Pancreas (tissue), 10 donors: ENCODE results near the gene OCRL. TPM values are rescaled to one million over a fixed set of nuclear protein-coding genes. Genes with fewer than 3 reads are reported as not detected.

Experiments used
- ATAC-seq, 4 donors: fragments of 200-7000 bp; cut with Tn5 transposase; one replicate each; pipeline versions ENCODE4 v1.8.0 to v1.9.1; 2020; ENCODE audit warnings: mild to moderate bottlenecking in 4 of 4, moderate library complexity in 4 of 4
- DNase-seq, 6 donors: peaks; one replicate each; pipeline ENCODE4 v3.0.0-alpha.2; 2020
- FAIRE-seq: peaks from 2 replicates; lab custom pipeline; 2012; peaks lifted over from hg19 to GRCh38; lab: Jason Lieb, UNC
- H3K27ac ChIP-seq, 4 donors: fragments of 200-600 bp; sonication (generic); 1 replicate in 3 of 4; 2 replicates in 1 of 4; pipeline versions ENCODE4 v1.5.0 to v1.8.0; 2020
- H3K27me3 ChIP-seq, 4 donors: fragments of 200-600 bp; one replicate each; pipeline ENCODE4 v1.8.0; 2021
- H3K36me3 ChIP-seq, 3 donors: fragments of 200-600 bp; sonication (generic) in 1 of 3; one replicate each; pipeline versions ENCODE4 v1.5.0 to v1.8.0; 2020 to 2021
- H3K4me1 ChIP-seq, 3 donors: fragments of 200-600 bp; one replicate each; pipeline ENCODE4 v1.8.0; 2021
- H3K4me3 ChIP-seq, 4 donors: fragments of 200-600 bp; sonication (generic) in 2 of 4; one replicate each; pipeline versions ENCODE4 v1.5.0 to v1.8.0; 2020 to 2021
- H3K9me3 ChIP-seq, 4 donors: fragments of 200-600 bp; one replicate each; pipeline ENCODE4 v1.8.0; 2021
- CTCF ChIP-seq, 4 donors: fragments of 200-600 bp; sonication (generic) in 3 of 4; IDR thresholded peaks; one replicate each; pipeline versions ENCODE4 v1.5.0 to v1.8.0; 2021; ENCODE audit warnings: antibody characterized with exemption in 4 of 4
- WGBS, 2 donors: extraction: QIAGEN DNeasy Blood & Tissue Kit; methylation state at CpG; one replicate each; pipeline ENCODE4 v1.1.7; 2013; 5-methylcytosine and 5-hydroxymethylcytosine counted together
- intact Hi-C, 3 donors: fragments of 100-400 bp; cut with DNase I; formaldehyde crosslinking; loops; one replicate each; pipeline versions ENCODE4 v1.11.1 to v1.14.2; 2022
- polyA plus RNA-seq, 2 donors: library from polyadenylated mRNA; stranded (reverse); fragments of 200-250 nt; gene quantifications; one replicate each; pipeline ENCODE4 v1.2.3, GENCODE V29; 2013
- total RNA-seq, 6 donors: library from RNA; stranded (reverse); fragmentation: NEBNext Ultra II Directional in 4 of 6; extraction: Animal tissue kit (Norgen Biotek cat#: 25700) in 4 of 6; gene quantifications; one replicate each; pipeline versions ENCODE4 v1.2.1 to v1.2.4, GENCODE V29; 2021 to 2023
- donor health status: healthy with polysubstance abuse.
- donor health status: DM: no; HTN: no; CAD: no; lungs with moderate emphysema.
- donor health status: DM: no; HTN: no; CAD: no.
- donor health status: control.
- donor health status: control.
- donor health status: Bipolar disorder and iron deficiency.
- donor health status: DM: yes; HTN: yes; CAD: no.
- donor health status: DM: no; HTN: no; CAD: no.
- donor health status: DM: no; HTN: no; CAD: no.
- donor health status: DM: yes; HTN: yes; CAD: no.

The OCRL gene
- total and polyA plus RNA-seq, 8 donors, result 6.9 to 16.2 (median 9.7) TPM

GRCh38 chrX:129516402-129516801 lies 23.7 kb upstream of the OCRL start:
- Histone ChIP-seq H3K4me3 (no peak overlapping the region), H3K27ac (no peak overlapping the region), H3K4me1 (peaks cover 0 to 1% (median 0%) of the 10 kb centered on the region in 3 donors), H3K27me3 (peaks cover 0 to 3% (median 0%) of the 10 kb centered on the region in 4 donors), H3K9me3 (no peaks in the 10 kb centered on the region), H3K36me3 (no peaks in the 10 kb centered on the region)
- ATAC-seq (no peak), FAIRE-seq (no peak), DNase-seq (no peak)
- 62 to 95% methylated on average over 3 of the region's 3 CpGs for WGBS, 2 donors
- intact Hi-C loops, result no loop called here
- no peak for TF ChIP-seq CTCF (IDR thresholded peaks at IDR 0.05)

- ATAC-seq (no peak), DNase-seq (no peak), FAIRE-seq (no peak)
- Histone ChIP-seq H3K36me3 (no peaks in the 10 kb centered on the region), H3K4me1 (peaks cover 0 to 3% (median 0%) of the 10 kb centered on the region in 3 donors), H3K9me3 (no peaks in the 10 kb centered on the region), H3K4me3 (no peak overlapping the region), H3K27me3 (peaks cover 0 to 3% (median 0%) of the 10 kb centered on the region in 4 donors), H3K27ac (no peak overlapping the region)
- no peak for TF ChIP-seq CTCF (IDR thresholded peaks at IDR 0.05)
- intact Hi-C loops, result no loop called here
- 42 to 58% methylated on average over 3 of the region's 3 CpGs for WGBS, 2 donors
These were observed 19.9 kb upstream of the OCRL start for GRCh38 chrX:129520151-129520550.

GRCh38 chrX:129522184-129523078 lies 17.6 kb upstream of the OCRL start:
- intact Hi-C loops, result no loop called here
- peak; percentile 44 to 71 (median 51) for DNase-seq
- ATAC-seq, result peak; percentile 75 to 87 (median 84)
- no peak for FAIRE-seq
- 0 to 29% methylated on average over 43 to 51 of the region's 56 CpGs for WGBS, 2 donors
- TF ChIP-seq CTCF (IDR thresholded peaks at IDR 0.05), result no peak
- peak overlapping the region in 3 of 4 donors; percentile 50 to 80 (median 79) for H3K27ac ChIP-seq
- peaks cover 0 to 3% (median 0%) of the 10 kb centered on the region in 3 donors for H3K4me1 ChIP-seq
- peaks cover 0 to 3% (median 0%) of the 10 kb centered on the region in 4 donors for H3K27me3 ChIP-seq
- no peaks in the 10 kb centered on the region for H3K9me3 ChIP-seq
- peak overlapping the region; percentile 57 to 60 (median 58) for H3K4me3 ChIP-seq
- H3K36me3 ChIP-seq, result no peaks in the 10 kb centered on the region

GRCh38 chrX:129523079-129523911 lies 16.8 kb upstream of the OCRL start, which contains the start of gene SMARCA1:
Gene SMARCA1, minus strand, starts transcription at chrX:129523490. Its CDS starts 120 bp downstream, at chrX:129523370.
- 1 to 34% methylated on average over 32 to 43 of the region's 54 CpGs for WGBS, 2 donors
- intact Hi-C loops, result no loop called here
- DNase-seq (peak; percentile 27 to 75 (median 44)), FAIRE-seq (no peak), ATAC-seq (peak; percentile 60 to 76 (median 72))
- TF ChIP-seq CTCF (IDR thresholded peaks at IDR 0.05), result no peak
- H3K27me3 ChIP-seq, result peaks cover 0 to 3% (median 0%) of the 10 kb centered on the region in 4 donors
- peak within 1 kb of the TSS; percentile 57 to 60 (median 58) for H3K4me3 ChIP-seq
- no peaks in the 10 kb centered on the region for H3K36me3 ChIP-seq
- peaks cover 0 to 3% (median 0%) of the 10 kb centered on the region in 3 donors for H3K4me1 ChIP-seq
- H3K9me3 ChIP-seq, result no peaks in the 10 kb centered on the region
- peak within 1 kb of the TSS in 3 of 4 donors; percentile 50 to 80 (median 79) for H3K27ac ChIP-seq
